Panc1 (cell line): Measurements from ENCODE around the gene CHRM1.

Experiments used
- POLR2AphosphoS5 ChIP-seq: IDR thresholded peaks from 2 replicates; pipeline ENCODE4 v1.6.1; 2012; ENCODE audit warnings: mild to moderate bottlenecking, low read depth, low read length, moderate library complexity
- SIN3A ChIP-seq: IDR thresholded peaks from 2 replicates; pipeline ENCODE4 v1.6.1; 2012; ENCODE audit warnings: low read depth, mild to moderate bottlenecking, low read length, moderate library complexity, borderline replicate concordance; ENCODE audit not compliant: insufficient read depth
- TF ChIP-seq, protein P1 (sequence below): fragments of 450-650 bp; IDR thresholded peaks from 2 replicates; pipeline ENCODE4 v1.5.1; 2017; ENCODE audit warnings: mild to moderate bottlenecking
- TF ChIP-seq, protein P2 (sequence below), 2 experiments: IDR thresholded peaks; 2 replicates each; pipeline ENCODE4 v1.6.1; 2011 to 2012; ENCODE audit warnings: low read depth in 2 of 2, control low read depth in 1 of 2, low read length in 1 of 2, mild to moderate bottlenecking in 1 of 2, moderate library complexity in 1 of 2; ENCODE audit not compliant: insufficient read depth in 1 of 2

DNA sequence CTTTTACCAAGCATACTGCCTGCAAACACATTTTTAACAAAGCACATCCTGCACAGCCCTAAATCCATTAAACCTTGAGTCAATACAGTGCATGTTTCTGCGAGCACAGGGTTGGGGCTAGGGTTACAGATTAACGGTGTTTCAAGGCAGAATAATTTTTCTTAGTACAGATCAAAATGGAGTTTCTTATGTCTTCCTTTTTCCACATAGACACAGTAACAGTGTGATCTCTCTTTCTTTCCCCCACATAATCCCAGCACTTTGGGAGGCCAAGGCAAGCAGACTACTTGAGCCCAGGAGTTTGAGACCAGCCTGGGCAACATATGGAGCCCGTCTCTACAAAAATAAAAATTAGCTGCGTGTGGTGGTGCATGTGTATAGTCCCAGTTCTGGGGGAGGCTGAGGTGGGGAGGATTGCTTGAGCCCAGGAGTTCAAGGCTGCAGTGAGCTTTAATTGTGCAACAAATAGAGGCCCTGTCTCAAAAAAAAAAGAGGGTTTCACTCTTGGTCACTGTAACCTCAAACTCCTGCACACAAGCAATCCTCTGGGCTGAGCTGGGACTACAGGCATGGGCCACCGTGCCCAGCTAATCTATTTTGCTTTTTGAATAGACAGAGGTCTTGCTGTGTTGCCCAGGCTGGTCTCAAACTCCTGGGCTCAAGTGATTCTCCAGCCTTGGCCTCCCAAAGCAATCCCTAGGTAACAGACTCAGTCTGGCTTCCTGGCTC, 60.2 kb downstream of the CHRM1 start:
- TF ChIP-seq, protein P1, sequence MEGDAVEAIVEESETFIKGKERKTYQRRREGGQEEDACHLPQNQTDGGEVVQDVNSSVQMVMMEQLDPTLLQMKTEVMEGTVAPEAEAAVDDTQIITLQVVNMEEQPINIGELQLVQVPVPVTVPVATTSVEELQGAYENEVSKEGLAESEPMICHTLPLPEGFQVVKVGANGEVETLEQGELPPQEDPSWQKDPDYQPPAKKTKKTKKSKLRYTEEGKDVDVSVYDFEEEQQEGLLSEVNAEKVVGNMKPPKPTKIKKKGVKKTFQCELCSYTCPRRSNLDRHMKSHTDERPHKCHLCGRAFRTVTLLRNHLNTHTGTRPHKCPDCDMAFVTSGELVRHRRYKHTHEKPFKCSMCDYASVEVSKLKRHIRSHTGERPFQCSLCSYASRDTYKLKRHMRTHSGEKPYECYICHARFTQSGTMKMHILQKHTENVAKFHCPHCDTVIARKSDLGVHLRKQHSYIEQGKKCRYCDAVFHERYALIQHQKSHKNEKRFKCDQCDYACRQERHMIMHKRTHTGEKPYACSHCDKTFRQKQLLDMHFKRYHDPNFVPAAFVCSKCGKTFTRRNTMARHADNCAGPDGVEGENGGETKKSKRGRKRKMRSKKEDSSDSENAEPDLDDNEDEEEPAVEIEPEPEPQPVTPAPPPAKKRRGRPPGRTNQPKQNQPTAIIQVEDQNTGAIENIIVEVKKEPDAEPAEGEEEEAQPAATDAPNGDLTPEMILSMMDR, result no peak
- TF ChIP-seq, protein P2, sequence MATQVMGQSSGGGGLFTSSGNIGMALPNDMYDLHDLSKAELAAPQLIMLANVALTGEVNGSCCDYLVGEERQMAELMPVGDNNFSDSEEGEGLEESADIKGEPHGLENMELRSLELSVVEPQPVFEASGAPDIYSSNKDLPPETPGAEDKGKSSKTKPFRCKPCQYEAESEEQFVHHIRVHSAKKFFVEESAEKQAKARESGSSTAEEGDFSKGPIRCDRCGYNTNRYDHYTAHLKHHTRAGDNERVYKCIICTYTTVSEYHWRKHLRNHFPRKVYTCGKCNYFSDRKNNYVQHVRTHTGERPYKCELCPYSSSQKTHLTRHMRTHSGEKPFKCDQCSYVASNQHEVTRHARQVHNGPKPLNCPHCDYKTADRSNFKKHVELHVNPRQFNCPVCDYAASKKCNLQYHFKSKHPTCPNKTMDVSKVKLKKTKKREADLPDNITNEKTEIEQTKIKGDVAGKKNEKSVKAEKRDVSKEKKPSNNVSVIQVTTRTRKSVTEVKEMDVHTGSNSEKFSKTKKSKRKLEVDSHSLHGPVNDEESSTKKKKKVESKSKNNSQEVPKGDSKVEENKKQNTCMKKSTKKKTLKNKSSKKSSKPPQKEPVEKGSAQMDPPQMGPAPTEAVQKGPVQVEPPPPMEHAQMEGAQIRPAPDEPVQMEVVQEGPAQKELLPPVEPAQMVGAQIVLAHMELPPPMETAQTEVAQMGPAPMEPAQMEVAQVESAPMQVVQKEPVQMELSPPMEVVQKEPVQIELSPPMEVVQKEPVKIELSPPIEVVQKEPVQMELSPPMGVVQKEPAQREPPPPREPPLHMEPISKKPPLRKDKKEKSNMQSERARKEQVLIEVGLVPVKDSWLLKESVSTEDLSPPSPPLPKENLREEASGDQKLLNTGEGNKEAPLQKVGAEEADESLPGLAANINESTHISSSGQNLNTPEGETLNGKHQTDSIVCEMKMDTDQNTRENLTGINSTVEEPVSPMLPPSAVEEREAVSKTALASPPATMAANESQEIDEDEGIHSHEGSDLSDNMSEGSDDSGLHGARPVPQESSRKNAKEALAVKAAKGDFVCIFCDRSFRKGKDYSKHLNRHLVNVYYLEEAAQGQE (IDR thresholded peaks at IDR 0.05; ENCODE audit: insufficient read depth in 1 of 2, low read depth in 2 of 2, low read length in 1 of 2), result no peak
- no peak for TF ChIP-seq POLR2AphosphoS5
- TF ChIP-seq SIN3A, result no peak
